Measurements from ENCODE around the gene RANGAP1.

DNA sequence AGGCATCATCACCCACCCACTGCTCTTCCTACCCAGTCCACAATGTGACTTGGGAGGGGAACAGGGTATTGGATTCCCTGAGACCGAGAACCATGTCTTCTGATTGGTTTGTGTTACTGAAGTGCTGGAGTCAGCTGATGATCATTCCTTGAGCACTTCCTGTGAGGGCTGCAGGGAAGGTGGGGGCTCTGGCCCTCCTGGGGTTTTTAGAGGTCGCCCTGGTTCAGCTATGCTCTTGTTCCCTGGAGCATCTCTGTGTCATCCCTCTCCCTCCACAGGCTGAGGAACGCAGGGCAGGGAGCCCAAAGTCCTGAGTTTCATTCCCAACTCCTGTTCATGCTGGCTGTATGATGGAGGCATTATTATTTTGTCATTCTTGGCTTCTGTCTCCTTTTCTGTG, 22.1 kb upstream of the RANGAP1 start:
- TF ChIP-seq, protein P1, sequence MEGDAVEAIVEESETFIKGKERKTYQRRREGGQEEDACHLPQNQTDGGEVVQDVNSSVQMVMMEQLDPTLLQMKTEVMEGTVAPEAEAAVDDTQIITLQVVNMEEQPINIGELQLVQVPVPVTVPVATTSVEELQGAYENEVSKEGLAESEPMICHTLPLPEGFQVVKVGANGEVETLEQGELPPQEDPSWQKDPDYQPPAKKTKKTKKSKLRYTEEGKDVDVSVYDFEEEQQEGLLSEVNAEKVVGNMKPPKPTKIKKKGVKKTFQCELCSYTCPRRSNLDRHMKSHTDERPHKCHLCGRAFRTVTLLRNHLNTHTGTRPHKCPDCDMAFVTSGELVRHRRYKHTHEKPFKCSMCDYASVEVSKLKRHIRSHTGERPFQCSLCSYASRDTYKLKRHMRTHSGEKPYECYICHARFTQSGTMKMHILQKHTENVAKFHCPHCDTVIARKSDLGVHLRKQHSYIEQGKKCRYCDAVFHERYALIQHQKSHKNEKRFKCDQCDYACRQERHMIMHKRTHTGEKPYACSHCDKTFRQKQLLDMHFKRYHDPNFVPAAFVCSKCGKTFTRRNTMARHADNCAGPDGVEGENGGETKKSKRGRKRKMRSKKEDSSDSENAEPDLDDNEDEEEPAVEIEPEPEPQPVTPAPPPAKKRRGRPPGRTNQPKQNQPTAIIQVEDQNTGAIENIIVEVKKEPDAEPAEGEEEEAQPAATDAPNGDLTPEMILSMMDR (conservative IDR thresholded peaks at IDR 0.05 in 1 of 2, IDR thresholded peaks at IDR 0.05 in 1 of 2; ENCODE audit: low read depth in 1 of 2, low read length in 2 of 2), result no peak
- no peak for TF ChIP-seq EZH2 (IDR thresholded peaks at IDR 0.05; ENCODE audit: low read length, missing control alignments)
